Measurements from ENCODE around the gene PPP1R3G.
"Not testable (repeated sequence)": the region's sequence is repeated elsewhere in the genome, so short reads cannot be mapped to it uniquely, and the experiment has no call there.

PPP1R3G gene

GRCh38 chr6:5084781-5085647, at the start of gene PPP1R3G:
TSS of gene PPP1R3G (plus strand) at chr6:5085341. CDS start at chr6:5085486, 145 bp downstream.
- DNase-seq (ENCODE audit: low read depth): no peak

- DNase-seq (ENCODE audit: low read depth): no peak
Observed at GRCh38 chr6:5036269-5036668, 48.9 kb upstream of the PPP1R3G start.

DNA sequence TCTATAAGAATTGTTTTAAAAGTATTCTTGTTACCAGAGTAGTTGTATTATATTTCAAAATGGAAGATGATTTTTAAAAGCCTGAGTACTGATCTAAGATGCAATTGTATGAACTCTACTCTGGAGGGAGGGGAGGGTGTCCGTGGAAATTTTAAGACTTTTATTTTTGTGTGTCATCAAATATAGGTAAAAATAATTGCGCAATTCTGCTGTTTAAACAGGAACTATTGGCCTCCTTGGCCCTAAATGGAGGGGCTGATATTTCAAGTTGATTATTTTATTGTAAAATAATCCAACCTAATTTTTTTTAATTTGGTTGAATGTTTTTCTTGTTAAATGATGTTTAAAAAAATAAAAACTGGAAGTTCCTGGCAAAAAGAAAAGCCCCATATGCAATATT, 43.2 kb upstream of the PPP1R3G start:
- no peak for DNase-seq (ENCODE audit: low read depth)

DNA sequence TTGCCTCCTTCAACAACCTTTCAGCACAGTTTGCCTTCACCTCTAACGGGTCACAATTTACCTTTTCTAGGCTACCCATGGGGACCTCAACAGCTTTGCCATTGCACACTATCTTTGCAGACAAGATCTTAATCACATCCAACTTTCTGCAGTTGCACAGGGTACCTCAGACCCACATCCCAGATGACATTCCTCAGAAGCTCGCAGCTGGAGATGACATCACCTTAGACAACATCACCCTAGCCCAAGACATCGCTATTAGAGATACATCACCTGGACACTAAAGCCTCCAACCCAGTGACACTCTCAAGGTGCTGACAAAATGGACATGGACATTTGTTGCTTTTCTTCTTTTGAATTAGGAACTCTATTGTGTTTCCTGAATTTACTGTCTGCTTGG, 42.7 kb upstream of the PPP1R3G start:
- DNase-seq (ENCODE audit: low read depth): no peak

- no peak for DNase-seq (ENCODE audit: low read depth)
Observed at GRCh38 chr6:5044866-5045265, 40.3 kb upstream of the PPP1R3G start.

- DNase-seq (ENCODE audit: low read depth): no peak
Observed at GRCh38 chr6:5045416-5045815, 39.7 kb upstream of the PPP1R3G start.

GRCh38 chr6:5046430-5046829, 38.7 kb upstream of the PPP1R3G start:
- DNase-seq (ENCODE audit: low read depth): no peak

- DNase-seq (ENCODE audit: low read depth): no peak
Observed at GRCh38 chr6:5050009-5050408, 35.1 kb upstream of the PPP1R3G start.

- DNase-seq (ENCODE audit: low read depth): no peak
Observed at GRCh38 chr6:5051394-5051793, 33.7 kb upstream of the PPP1R3G start.

- no peak for DNase-seq (ENCODE audit: low read depth)
Observed at GRCh38 chr6:5053038-5053437, 32.1 kb upstream of the PPP1R3G start.

GRCh38 chr6:5053864-5054244, 31.3 kb upstream of the PPP1R3G start:
- DNase-seq (ENCODE audit: low read depth): no peak

GRCh38 chr6:5054245-5054873, 30.8 kb upstream of the PPP1R3G start:
- no peak for DNase-seq (ENCODE audit: low read depth)

- no peak for DNase-seq (ENCODE audit: low read depth)
Observed at GRCh38 chr6:5055118-5055517, 30.0 kb upstream of the PPP1R3G start.

DNA sequence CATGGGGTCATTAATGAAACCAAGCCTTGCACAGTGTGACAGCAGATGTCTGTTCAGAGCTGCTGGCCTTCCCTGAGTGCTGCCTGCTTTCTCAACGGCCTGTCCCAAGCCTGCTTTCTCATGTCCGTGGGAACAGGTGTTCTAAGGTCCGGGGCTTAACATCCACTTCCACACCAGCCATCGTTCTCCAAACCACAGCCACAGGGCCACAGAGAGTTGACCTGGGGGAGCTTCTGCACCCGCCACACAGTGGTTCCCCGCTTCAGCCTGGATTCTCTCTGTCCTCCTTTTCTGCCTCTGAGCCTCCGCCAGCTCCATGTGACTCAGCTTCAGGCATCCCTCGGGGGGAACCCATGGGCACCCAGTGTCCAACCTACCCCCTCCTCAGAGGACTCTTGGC, 26.9 kb upstream of the PPP1R3G start:
- no peak for DNase-seq (ENCODE audit: low read depth)

DNA sequence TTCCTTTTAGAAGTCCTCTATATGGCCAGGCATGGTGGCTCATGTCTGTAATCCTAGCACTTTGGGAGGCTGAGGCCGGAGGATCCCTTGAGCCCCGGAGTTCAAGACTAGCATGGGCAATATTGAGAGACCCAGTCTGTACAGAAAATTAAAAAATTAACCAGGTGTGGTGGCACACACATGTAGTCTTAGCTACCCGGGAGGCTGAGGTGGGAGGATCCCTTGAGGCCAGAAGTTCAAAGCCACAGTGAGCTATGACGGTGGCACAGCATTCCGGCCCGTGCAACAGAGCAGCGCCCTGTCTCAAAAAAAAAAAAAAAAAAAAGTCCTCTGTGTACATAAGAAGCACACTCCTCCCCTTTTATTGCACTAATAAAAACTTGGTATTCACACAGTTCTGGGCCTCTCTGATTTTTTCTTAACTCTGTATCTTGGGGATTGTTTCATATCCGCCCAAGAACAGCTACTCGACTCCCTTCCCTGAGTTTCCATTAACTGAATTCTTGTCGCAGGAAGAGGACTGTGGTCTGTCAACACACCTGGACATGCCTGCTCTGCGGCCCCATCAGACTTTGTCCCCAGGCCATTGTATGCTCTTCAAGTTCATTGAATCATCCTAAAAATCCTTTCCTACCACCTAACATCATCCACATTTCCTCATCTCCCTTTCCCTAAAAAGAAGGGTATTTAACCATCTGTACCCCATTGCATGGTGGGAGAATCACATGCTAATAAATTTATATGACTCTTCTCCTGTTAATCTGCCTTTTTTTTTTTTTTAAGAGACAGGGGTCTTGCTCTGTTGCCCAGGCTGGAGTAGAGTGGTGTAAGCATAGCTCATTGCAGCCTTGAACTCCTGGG, 25.9 kb upstream of the PPP1R3G start:
- DNase-seq (ENCODE audit: low read depth): no peak

GRCh38 chr6:5060439-5060838, 24.7 kb upstream of the PPP1R3G start:
- not testable (repeated sequence) for DNase-seq (ENCODE audit: low read depth)

DNA sequence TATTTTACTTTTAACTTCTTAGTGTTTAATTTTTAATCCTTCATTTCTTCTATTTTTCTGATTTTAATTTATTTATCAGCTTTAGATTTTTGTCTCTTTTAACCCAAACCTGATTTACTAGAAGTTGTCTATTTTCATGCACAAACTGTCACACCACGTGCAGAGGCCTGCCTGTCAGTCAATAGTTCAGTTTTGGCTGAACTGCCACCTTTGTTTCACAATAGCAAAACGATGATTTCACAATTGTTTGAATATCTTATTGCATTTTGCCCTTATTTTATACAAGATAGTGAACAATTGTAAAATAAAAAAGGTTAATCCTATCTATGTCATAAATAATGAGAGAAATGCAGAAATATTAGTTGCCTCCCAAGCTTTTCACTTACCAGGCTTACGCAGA, 24.0 kb upstream of the PPP1R3G start:
- no peak for DNase-seq (ENCODE audit: low read depth)

DNA sequence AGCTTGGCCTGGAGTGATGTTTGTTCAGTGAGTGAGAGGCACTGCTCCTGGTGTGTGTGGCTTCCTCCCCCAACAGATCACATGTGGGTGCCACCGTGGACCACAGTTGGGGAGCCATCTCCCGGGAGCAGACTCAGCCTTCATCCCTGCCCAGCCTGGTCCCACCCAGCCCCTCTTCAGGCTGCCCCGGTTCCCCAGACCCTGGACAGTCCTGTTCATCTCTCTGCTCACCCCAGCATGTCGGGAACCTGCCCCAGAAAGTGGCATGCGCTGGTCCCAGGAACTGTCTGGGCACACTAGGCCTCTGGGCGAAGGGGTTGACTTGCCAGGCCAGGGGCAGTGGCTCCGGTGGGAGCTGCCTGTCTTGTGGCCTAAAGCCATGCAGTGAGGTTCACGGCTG, 21.5 kb upstream of the PPP1R3G start:
- no peak for DNase-seq (ENCODE audit: low read depth)

DNA sequence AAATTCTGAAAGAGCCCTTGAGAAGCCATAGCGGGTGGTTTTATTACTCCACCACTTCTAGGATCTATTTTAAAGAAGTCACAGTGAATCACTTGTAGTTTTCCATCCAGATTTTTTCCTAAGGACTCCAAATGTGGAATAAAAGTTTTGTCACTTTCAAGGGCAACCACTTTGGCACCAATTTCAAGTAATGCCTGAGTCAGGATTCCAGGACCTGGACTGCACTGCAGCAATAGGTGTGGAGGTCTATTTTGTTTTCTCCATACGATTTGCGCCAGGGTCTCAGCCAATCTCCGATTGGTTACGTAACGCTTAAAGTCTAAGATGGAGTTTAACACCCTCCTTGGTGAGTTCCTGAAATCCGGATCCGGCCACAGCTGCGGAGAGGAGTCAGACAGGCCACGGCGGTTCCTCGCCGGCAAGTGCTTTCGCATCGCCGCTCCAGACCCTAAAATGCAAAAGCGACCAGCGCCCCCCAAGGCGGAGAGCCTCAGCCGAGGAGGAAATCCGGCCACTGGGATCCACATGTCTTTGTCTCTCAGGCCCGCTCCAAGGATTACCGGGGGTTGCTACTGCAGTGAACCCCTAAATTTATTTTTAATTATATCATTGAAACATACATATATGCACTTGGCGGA, 18.6 kb upstream of the PPP1R3G start:
- no peak for DNase-seq (ENCODE audit: low read depth)

DNA sequence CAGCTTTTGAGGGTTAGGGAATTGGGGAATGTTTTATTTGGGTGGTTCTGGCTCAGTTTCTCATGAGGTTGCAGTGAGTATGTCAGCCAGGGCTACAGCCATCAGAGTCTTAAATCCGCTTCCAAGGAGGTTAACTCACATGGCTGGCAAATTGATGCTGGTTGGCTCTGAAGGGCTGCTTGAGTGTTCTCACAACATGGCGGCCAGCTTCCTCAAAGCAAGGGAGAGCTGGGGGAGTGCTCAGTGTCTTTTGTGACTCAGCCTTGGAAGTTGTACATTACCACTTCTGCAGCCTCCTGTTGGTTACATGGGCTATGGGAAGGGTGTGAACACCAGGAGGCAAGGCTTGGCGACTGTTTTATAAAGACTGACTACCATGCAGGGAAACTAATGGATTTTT, 17.8 kb upstream of the PPP1R3G start:
- no peak for DNase-seq (ENCODE audit: low read depth)

DNA sequence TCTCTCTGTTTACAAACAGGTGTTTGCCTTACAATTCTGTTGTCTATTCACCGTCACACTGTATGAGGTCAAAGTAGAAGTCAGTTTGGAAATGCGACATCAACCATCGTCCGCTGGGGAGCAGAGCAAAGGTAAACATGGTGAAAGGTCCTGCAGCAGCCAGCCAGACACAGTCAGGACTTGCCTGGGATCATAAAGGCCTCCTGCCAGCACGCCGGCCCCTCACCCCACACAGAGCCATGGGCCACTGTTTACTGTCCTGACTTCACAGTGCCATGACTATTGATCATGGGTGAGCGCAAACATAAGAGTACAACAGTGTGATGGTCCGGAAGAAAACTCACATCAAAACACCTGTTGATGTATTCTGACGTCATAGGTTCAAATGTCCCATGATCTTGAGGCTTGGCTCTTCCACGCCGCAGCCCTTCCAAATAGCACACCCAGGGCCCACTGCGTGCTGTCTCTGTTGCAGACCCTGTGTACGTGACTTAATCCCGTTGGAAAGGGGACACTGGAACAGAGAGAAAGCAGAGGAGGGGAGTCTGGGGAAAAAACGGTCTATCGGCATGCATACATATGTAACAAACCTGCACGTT, 16.9 kb upstream of the PPP1R3G start:
- no peak for DNase-seq (ENCODE audit: low read depth)

- DNase-seq (ENCODE audit: low read depth): no peak
Observed at GRCh38 chr6:5071216-5071615, 13.9 kb upstream of the PPP1R3G start.
